Measurements from ENCODE around the gene CDK10.

Gene CDK10

DNA sequence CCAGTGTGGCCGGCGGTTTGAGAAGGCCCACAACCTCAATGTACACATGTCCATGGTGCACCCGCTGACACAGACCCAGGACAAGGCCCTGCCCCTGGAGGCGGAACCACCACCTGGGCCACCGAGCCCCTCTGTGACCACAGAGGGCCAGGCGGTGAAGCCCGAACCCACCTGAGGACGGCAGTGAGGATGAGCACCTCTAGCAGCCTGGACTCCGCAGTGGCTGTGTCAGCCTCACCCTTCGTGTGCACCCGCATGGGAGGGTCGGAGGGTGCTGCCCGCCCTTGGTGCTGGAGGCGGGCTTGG lies 51.5 kb downstream of the CDK10 start:
- Histone ChIP-seq H3F3A (ENCODE audit: low read depth) (no peaks in the 10 kb centered on the region), H3K9me3 (ENCODE audit: insufficient read depth, low read depth, low read length) (no peaks in the 10 kb centered on the region)

DNA sequence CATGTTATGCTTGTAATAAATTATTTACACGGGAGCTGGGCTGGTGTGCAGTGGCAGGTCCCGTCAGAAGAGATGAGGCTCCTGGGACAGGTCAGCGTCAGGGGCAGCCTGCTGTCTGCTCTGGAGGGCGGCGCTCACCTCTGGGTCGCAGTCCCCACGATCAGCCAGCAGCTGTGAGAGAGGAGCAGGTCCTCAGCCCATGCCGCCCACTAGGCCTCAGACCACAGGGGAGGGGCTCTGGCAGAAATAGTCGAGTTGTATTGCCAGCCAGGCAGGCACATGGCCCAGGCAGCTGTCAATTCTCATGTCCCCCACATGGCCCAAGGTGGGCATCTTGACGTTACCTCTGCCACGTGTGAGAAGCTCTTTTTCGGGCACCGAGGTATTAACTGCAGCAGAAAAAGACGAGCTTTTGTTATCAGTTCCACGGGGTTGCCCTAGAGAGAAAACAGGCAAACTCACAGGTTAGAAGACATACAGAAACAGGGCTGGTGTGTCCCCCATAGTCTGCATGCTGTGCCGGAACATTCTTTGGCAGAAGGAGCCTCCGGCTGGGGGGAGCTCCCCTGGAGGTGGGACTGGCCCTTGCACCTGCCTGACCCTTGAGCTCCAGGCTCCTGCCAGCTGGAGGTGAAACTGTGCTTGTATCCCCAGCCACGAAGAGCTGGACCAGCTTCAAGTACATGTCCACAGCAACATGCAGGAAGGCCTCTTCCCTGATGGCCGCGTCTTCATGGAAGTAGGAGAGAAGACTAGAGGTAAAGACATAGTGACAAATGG lies 52.2 kb downstream of the CDK10 start:
- TF ChIP-seq EZH2phosphoT487 (IDR thresholded peaks at IDR 0.05; ENCODE audit: borderline replicate concordance): no peak
- TF ChIP-seq, protein P1, sequence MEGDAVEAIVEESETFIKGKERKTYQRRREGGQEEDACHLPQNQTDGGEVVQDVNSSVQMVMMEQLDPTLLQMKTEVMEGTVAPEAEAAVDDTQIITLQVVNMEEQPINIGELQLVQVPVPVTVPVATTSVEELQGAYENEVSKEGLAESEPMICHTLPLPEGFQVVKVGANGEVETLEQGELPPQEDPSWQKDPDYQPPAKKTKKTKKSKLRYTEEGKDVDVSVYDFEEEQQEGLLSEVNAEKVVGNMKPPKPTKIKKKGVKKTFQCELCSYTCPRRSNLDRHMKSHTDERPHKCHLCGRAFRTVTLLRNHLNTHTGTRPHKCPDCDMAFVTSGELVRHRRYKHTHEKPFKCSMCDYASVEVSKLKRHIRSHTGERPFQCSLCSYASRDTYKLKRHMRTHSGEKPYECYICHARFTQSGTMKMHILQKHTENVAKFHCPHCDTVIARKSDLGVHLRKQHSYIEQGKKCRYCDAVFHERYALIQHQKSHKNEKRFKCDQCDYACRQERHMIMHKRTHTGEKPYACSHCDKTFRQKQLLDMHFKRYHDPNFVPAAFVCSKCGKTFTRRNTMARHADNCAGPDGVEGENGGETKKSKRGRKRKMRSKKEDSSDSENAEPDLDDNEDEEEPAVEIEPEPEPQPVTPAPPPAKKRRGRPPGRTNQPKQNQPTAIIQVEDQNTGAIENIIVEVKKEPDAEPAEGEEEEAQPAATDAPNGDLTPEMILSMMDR (conservative IDR thresholded peaks at IDR 0.05; ENCODE audit: low read length): no peak
- no peaks in the 10 kb centered on the region for H3K27me3 ChIP-seq (ENCODE audit: insufficient read depth, low read length, poor library complexity, severe bottlenecking)
- H3K4me1 ChIP-seq (ENCODE audit: insufficient read depth, low read length, poor library complexity, severe bottlenecking): no peaks in the 10 kb centered on the region
- H3K4me2 ChIP-seq (ENCODE audit: low read depth, low read length, poor library complexity, severe bottlenecking): no peak overlapping the region
- no peaks in the 10 kb centered on the region for H3K9me2 ChIP-seq (replicated peaks; ENCODE audit: low read depth, low read length)
- no peaks in the 10 kb centered on the region for H3F3A ChIP-seq (ENCODE audit: low read depth)
- no peak overlapping the region for H2AFZ ChIP-seq (ENCODE audit: low read length)
- peaks cover 4% of the 10 kb centered on the region for H4K20me1 ChIP-seq (ENCODE audit: insufficient read depth, low read length, poor library complexity, severe bottlenecking)
- H3K9ac ChIP-seq (ENCODE audit: low read depth, low read length, poor library complexity, severe bottlenecking): no peak overlapping the region
- no peak overlapping the region for H3K4me3 ChIP-seq (ENCODE audit: low read length, poor library complexity, severe bottlenecking)
- H3K79me2 ChIP-seq (ENCODE audit: insufficient read depth, low read length): no peaks in the 10 kb centered on the region
- H3K9me3 ChIP-seq (ENCODE audit: insufficient read depth, low read depth, low read length): no peaks in the 10 kb centered on the region
- peaks cover 31% of the 10 kb centered on the region; the same call in 1 of the 2 replicates for H3K36me3 ChIP-seq (ENCODE audit: insufficient read depth, low read length)

More for the DNA sequence above, 51.5 kb downstream of the CDK10 start:
- no peak for TF ChIP-seq EZH2phosphoT487 (IDR thresholded peaks at IDR 0.05; ENCODE audit: borderline replicate concordance)
- TF ChIP-seq, protein P1 (conservative IDR thresholded peaks at IDR 0.05; ENCODE audit: low read length): no peak
- no peaks in the 10 kb centered on the region for H3K4me1 ChIP-seq (ENCODE audit: insufficient read depth, low read length, poor library complexity, severe bottlenecking)
- H3K27me3 ChIP-seq (ENCODE audit: insufficient read depth, low read length, poor library complexity, severe bottlenecking): no peaks in the 10 kb centered on the region
- no peaks in the 10 kb centered on the region for H3K9me2 ChIP-seq (replicated peaks; ENCODE audit: low read depth, low read length)
- H3K9ac ChIP-seq (ENCODE audit: low read depth, low read length, poor library complexity, severe bottlenecking): no peak overlapping the region
- no peak overlapping the region for H3K4me2 ChIP-seq (ENCODE audit: low read depth, low read length, poor library complexity, severe bottlenecking)
- H4K20me1 ChIP-seq (ENCODE audit: insufficient read depth, low read length, poor library complexity, severe bottlenecking): peaks cover 4% of the 10 kb centered on the region
- H2AFZ ChIP-seq (ENCODE audit: low read length): no peak overlapping the region
- H3K4me3 ChIP-seq (ENCODE audit: low read length, poor library complexity, severe bottlenecking): no peak overlapping the region
- peaks cover 34% of the 10 kb centered on the region; the same call in 1 of the 2 replicates for H3K36me3 ChIP-seq (ENCODE audit: insufficient read depth, low read length)
- H3K79me2 ChIP-seq (ENCODE audit: insufficient read depth, low read length): no peaks in the 10 kb centered on the region

DNA sequence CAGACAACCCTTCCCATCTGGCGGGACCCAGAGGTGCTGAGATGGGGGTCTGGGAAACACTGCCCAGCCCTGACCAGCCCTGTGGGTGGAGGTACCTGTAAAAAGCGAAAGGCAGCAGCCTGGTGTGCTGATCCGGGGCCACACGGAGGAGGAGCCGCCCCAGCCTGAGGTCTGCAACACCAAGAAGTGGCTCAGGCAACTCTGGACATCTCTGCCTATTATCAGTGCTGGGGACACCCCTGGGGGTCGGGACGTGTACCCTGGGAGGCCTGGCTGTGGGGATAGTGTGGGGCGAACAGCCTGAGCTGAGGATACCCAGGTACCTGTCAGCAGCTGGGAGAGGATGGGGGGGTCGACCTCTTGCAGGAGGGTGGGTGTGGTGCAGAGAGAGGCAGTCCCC lies 52.9 kb downstream of the CDK10 start:
- Histone ChIP-seq H3K9ac (ENCODE audit: low read depth, low read length, poor library complexity, severe bottlenecking) (no peak overlapping the region), H3K4me1 (ENCODE audit: insufficient read depth, low read length, poor library complexity, severe bottlenecking) (no peaks in the 10 kb centered on the region), H3K79me2 (ENCODE audit: insufficient read depth, low read length) (no peaks in the 10 kb centered on the region), H2AFZ (ENCODE audit: low read length) (no peak overlapping the region), H3K4me2 (ENCODE audit: low read depth, low read length, poor library complexity, severe bottlenecking) (no peak overlapping the region), H3K27me3 (ENCODE audit: insufficient read depth, low read length, poor library complexity, severe bottlenecking) (no peaks in the 10 kb centered on the region), H3K9me2 (replicated peaks; ENCODE audit: low read depth, low read length) (no peaks in the 10 kb centered on the region), H3K9me3 (ENCODE audit: insufficient read depth, low read depth, low read length) (no peaks in the 10 kb centered on the region), H3K36me3 (ENCODE audit: insufficient read depth, low read length) (peaks cover 27% of the 10 kb centered on the region; the same call in 1 of the 2 replicates), H4K20me1 (ENCODE audit: insufficient read depth, low read length, poor library complexity, severe bottlenecking) (peaks cover 4% of the 10 kb centered on the region), H3K4me3 (ENCODE audit: low read length, poor library complexity, severe bottlenecking) (no peak overlapping the region), H3F3A (ENCODE audit: low read depth) (no peaks in the 10 kb centered on the region)
- TF ChIP-seq, protein P1 (conservative IDR thresholded peaks at IDR 0.05; ENCODE audit: low read length): no peak
- TF ChIP-seq EZH2phosphoT487 (IDR thresholded peaks at IDR 0.05; ENCODE audit: borderline replicate concordance): no peak
